GM12892 (cell line): ENCODE measurements around the gene BABAM2.
"Not testable (repeated sequence)": the region's sequence is repeated elsewhere in the genome, so short reads cannot be mapped to it uniquely, and the experiment has no call there.

Experiments used
- DNase-seq: peaks from one replicate; pipeline ENCODE4 v3.0.0; 2011; ENCODE audit not compliant: insufficient read length
- FAIRE-seq: peaks from 2 replicates; lab custom pipeline; 2011; peaks lifted over from hg19 to GRCh38; lab: Jason Lieb, UNC
- POLR2A ChIP-seq: IDR thresholded peaks from 2 replicates; pipeline ENCODE4 v1.6.1; 2011; ENCODE audit warnings: low read depth, low read length, control low read depth
- POLR2AphosphoS5 ChIP-seq: IDR thresholded peaks from 2 replicates; pipeline ENCODE4 v1.6.1; 2011; ENCODE audit warnings: low read depth, low read length, control low read depth
- TAF1 ChIP-seq: IDR thresholded peaks from 2 replicates; pipeline ENCODE4 v1.6.1; 2011; ENCODE audit warnings: low read depth, mild to moderate bottlenecking, control low read depth, low read length, borderline replicate concordance

Gene BABAM2

DNA sequence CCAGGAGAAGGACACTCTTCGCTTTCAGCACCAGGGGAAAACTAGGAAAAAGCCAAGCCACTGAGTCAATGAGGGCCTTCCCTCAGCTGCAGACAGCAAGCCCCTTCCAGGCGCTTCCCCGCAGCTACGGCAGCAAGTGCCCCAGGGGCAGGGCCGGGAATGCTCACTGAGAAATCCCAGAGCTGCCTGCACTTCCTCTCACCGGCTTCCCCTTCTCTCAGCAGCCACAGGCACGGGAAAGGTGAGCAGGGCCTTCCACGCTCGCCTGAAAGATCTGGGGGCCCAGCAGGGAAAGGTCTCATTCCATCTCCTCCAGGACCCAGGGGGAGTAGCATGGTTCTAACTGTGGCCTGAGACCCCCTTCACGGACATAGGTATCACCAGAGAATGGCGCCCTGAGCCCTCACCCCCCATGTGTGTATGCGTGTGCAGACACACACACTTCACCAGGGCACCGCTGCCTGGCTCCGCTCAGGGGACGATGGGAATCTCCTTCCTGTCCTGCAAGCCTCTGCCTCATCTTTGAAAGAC, 472.5 kb downstream of the BABAM2 start:
- DNase-seq (no peak), FAIRE-seq (no peak)
- TF ChIP-seq POLR2AphosphoS5 (no peak), TAF1 (no peak)

DNA sequence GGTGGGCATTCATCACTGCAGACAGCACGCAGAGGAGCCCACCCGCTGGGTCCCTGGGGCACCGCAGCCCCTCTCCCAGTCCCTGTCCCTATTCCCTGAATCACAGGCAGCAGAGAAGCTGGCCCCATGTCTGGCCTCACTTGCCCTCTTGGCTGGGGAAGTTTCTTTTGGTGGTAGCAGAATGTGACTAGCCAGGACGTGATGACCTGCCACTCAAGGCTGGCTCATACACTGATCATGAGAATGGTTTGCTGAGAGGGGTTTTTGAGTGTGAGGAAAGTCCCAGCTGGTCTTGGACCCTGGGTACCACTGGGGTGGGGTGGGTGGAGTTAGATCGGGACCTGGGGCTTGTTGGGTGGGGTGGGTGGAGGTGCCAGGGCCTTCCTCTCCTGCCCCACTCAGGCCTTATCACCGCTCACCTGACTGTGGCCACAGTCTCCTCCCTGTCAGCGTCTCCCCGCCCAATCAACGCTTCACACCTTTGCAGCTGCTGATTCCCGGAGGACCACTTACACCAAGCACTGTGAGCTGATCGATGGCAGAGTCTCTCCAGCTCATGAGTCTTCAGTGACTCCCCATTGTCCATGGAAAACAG, 473.3 kb downstream of the BABAM2 start:
- DNase-seq (no peak), FAIRE-seq (no peak)
- no peak for TF ChIP-seq TAF1
- no peak for TF ChIP-seq POLR2A
- TF ChIP-seq POLR2AphosphoS5: no peak

DNA sequence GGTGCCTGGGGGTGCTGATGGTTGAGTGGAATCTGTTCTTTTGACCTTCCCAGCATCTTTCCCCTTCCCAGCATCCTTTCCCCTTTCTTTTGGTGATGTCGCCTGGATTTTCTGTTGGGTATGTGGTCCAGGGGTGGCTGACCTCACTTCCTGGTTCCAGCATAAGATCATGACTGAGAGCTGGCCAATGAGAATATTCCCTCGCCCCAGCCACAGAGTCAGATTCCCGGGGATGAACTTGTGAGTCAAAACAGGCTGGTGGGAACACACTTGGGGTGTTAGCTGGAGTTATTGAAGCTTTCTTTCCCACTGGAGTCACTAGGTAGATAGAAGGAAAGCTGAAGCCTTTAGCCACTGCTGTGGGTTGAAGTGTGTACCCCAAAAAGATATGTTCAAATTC, 474.1 kb downstream of the BABAM2 start:
- no peak for TF ChIP-seq POLR2A
- TF ChIP-seq TAF1: no peak
- no peak for TF ChIP-seq POLR2AphosphoS5
- FAIRE-seq (no peak), DNase-seq (no peak)

DNA sequence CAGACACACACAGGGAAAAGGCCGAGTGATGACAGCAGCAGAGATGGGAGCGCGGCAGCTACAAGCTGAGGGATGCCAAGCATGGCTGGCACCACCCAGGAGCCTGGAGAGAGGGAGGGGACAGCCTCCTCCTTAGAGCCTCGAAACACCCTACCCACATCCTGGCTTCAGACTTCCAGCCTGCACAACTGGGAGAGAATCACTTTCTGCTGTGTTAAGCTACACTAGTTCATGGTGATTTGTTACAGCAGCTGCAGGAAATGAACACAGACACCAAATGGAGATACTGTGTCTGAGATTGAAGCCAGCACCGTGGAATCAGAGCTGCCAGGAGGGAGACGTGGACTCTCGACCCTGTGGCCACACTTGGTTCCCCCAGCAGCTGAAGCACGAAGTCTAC, 474.6 kb downstream of the BABAM2 start:
- DNase-seq: no peak
- TF ChIP-seq POLR2A (no peak), TAF1 (no peak), POLR2AphosphoS5 (no peak)
- FAIRE-seq: no peak

DNA sequence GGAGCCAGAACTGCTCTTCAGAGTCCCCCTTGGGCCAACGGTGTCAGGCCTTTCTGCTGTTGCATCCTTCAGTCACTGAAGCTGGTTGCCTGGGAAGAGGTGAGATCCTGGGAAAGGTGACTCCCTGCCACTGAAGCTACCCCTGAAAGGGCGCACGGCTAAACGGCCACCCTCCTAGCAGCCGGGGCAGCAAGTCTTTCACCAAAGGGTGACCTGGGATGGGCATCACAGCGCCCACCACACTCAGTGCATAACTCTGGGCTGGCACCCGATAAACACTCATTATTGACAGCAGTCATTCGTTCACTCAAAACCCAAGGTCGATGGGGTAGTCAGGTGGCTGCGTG, 475.6 kb downstream of the BABAM2 start:
- FAIRE-seq: no peak

DNA sequence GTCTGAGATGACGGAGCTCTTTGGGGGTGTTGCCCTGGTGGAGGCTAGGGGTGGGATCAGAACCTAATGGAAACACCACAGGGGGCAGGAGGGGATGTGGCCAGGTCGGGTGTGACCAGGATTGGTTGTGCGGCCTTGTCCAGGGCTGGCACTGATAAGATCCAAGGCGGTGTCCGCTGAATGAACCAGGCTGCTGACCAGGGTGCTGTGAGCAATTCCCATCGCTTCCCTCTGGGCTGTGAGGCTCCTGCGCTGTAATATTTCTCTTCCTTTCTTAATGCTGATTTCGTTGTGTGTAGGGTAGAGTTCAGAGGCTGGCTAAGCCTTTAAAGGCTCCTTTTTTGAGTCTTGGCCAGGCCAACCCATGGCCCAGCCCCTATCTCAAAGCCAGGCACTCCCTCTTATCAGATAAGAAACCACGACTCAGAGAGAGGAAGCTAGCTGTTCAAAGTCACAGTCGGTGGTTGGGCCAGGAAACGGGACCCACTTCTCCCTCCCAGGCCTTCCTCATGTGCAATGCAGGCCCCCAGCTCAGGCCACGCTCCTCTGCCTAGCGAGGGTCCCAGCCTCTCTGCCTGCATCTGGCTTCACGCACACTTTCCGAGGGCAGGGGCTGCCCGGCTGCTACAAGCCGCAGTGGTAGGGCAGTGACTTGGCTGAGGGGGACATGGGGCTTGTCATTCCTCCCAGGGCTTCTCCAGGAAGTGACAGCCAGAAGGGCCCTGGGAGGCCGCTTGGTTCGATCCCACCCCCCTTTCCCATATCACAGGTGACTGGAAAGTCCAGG, 476.2 kb downstream of the BABAM2 start:
- TF ChIP-seq TAF1 (no peak), POLR2A (no peak), POLR2AphosphoS5 (no peak)
- FAIRE-seq (no peak), DNase-seq (no peak)

More for the DNA sequence above, 475.6 kb downstream of the BABAM2 start:
- TF ChIP-seq POLR2A (no peak), POLR2AphosphoS5 (no peak), TAF1 (no peak)
- DNase-seq: no peak

DNA sequence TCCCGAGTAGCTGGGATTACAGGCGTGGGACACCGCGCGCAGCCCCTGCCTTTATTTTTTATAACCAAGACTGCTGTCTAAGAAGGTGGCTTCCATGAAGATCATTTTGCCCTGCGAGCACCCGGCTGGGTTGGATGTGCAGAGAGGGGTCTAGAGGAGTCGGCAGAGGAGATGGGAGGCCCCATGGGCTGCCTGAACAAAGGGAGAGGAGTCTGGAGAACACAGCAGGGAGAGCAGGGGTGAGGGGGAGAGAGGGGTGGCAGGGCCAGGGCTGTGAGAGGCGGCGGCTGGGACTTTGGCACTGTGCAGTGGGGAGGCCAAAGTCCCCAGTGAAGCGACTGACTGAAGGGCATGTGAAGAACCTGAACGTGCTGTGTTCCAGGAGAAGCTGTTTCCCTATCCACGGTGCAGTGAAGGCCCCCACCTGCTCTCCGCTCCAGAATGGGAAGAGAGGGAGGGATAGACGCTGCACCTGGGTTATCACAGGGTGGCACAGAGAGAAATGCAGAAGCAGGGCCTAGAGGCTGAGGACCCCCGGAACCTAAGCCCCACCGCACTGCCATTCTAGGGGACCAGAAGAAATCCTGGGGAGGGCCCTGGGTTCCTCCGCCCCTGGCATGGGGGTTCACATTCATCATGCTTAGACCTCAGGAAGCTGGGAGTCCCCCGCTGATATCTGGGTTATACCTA, 477.3 kb downstream of the BABAM2 start:
- no peak for TF ChIP-seq POLR2A
- no peak for TF ChIP-seq TAF1
- TF ChIP-seq POLR2AphosphoS5: no peak
- FAIRE-seq: no peak

DNA sequence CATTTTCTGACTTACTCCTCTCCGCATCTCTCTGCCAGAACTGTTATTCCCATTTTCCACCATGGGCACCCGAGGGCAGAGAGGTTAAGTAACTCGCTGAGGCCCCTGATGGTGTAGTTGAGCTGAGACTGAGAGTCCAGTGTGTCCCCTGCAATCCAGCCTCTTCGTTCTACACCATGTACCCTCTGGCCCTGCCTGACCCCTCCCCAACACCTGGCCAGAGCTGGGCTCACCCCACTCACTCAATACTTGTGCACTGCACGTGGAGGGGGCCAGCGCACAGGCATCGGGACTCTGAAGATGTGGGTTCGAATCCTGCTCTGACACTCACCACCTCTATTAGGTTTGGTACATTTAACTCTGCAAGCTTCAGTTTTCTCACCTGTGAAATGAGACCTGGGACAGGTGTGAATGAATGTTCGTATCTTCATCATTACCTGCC, 477.8 kb downstream of the BABAM2 start:
- FAIRE-seq (no peak), DNase-seq (no peak)
- no peak for TF ChIP-seq TAF1
- no peak for TF ChIP-seq POLR2AphosphoS5
- TF ChIP-seq POLR2A: no peak

More for the DNA sequence above, 477.3 kb downstream of the BABAM2 start:
- no peak for DNase-seq

DNA sequence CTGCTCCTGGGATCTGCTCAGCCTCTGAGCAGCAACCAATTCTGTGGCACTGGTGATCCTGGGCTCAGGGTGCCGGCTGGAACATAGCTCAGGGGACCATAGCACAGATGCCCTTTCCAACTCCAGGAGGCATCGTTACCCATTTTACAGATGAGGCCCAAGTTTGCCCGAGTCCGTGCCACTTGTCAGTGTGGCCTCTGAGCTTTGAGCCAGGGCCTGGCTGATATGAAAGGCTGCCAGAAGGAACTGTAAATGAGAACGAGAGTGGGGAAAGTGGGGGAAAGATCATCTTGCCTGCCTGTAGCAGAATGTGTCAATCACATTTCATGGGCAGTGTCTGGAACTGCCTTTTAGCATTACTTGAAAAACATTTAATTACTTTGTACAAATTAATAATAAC, 478.8 kb downstream of the BABAM2 start:
- FAIRE-seq (no peak), DNase-seq (no peak)
- TF ChIP-seq TAF1 (no peak), POLR2A (no peak), POLR2AphosphoS5 (no peak)

DNA sequence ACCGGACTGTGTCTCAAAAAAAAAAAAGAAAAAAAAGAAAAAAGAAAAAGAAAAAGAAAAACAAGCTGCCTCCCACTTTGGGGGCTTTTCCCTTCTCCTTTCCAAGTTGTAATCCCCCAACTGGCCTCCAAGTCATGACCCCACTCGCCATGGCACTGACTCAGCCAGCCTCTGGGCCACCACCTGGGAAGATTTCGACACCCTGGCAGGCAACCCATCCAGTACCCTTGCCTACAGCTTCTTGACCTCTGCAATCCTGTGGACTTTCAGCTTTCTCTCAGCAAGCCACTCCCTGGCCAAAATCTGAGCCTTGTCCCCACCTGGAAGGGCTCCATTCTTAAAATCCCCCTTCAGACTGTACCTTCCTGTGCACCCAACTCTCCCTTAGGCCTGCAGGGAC, 479.8 kb downstream of the BABAM2 start:
- no peak for DNase-seq
- TF ChIP-seq POLR2A (no peak), TAF1 (no peak), POLR2AphosphoS5 (no peak)
- no peak for FAIRE-seq

DNA sequence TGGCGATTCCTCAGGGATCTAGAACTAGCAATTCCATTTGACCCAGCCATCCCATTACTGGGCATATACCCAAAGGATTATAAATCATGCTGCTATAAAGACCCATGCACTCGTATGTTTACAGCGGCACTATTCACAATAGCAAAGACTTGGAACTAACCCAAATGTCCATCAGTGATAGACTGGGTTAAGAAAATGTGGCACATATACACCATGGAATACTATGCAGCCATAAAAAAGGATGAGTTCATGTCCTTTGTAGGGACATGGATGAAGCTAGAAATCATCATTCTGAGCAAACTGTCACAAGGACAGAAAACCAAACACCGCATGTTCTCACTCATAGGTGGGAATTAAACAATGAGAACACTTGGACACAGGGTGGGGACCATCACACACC, 481.2 kb downstream of the BABAM2 start:
- FAIRE-seq, DNase-seq: not testable (repeated sequence)

DNA sequence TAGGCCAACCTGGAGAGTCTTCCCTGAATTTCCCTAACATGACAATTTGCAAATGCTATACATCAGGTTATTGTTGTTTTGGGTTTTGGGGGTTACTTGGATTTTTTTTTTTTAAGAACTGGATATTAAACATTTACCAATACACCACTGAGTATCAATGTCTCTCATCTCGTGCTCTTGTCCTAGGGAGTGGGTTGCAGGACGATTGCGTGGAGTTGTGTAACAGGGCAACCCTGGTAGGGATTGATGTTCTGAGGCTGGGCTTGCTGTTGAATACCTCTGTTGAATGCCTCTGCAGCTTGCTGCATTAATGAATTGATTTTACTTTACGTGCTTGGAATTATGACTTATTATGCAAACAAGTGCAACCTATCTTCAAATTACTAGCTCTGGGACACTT, 483.3 kb downstream of the BABAM2 start:
- TF ChIP-seq TAF1 (no peak), POLR2A (no peak), POLR2AphosphoS5 (no peak)
- FAIRE-seq (no peak), DNase-seq (no peak)
